GM12801 (cell line): ENCODE data around the gene CDC73.

ENCODE experiments used
- TF ChIP-seq, protein P1 (sequence below): IDR thresholded peaks from one replicate; pipeline ENCODE4 v1.5.1; 2011; ENCODE audit warnings: control low read depth; ENCODE audit not compliant: insufficient read length; ENCODE audit errors: extremely low read depth

Gene CDC73

DNA sequence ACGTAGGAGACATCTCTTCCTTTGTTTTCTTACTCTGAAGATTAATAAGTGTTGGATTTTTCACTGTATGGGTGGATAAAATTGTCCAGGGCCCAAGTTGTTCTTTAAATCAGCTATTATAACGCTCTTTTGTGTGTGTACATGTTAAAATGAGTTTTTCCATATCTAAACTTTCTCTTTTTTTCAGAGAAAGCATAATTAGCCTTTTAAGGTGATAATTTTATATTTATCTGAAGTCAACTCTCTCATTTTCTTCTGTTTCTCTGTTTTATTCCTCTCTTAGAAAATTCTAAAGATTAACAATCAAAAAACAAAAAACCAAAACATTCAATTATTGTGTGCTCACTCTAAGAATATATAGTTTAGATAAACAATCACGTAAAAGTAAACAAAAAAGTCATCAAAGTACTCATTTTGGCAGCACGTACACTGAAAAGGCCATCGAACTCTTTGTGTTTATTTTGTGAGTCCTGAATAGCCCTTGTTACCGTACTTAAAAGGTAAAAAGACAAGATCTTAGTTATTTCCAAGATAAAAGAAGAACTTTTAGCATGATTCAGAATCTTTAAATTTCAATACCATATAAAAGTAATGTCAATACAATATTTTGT, 7.2 kb upstream of the CDC73 start:
- TF ChIP-seq, protein P1, sequence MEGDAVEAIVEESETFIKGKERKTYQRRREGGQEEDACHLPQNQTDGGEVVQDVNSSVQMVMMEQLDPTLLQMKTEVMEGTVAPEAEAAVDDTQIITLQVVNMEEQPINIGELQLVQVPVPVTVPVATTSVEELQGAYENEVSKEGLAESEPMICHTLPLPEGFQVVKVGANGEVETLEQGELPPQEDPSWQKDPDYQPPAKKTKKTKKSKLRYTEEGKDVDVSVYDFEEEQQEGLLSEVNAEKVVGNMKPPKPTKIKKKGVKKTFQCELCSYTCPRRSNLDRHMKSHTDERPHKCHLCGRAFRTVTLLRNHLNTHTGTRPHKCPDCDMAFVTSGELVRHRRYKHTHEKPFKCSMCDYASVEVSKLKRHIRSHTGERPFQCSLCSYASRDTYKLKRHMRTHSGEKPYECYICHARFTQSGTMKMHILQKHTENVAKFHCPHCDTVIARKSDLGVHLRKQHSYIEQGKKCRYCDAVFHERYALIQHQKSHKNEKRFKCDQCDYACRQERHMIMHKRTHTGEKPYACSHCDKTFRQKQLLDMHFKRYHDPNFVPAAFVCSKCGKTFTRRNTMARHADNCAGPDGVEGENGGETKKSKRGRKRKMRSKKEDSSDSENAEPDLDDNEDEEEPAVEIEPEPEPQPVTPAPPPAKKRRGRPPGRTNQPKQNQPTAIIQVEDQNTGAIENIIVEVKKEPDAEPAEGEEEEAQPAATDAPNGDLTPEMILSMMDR: no peak

DNA sequence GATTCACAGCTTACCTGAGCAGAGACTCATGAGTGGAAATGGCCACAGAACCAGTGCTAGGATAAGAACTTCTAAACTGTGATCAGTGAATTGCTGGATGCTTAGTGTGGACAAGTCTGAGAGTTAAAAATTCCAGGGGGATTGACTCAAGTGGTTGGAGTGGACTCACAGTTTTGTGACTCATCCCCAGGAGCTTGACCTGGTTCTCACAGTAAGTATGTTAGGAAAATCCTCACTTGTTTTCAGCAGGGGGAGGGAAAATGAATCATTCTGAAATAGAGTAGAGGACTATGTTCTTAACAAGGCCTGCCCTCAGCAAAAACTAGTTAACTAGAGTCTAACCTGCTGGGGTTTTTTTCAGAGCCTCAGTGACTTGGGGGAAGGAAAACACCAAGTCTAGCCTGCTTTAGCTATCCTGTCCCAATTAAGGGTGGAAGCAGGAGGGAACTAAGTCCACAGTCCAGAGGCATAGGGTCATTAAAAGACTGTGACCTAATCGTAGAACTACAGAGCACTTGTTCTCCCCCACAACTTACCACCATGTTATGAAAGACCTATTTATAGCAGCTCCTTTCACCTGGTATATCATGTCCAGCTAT, 6.1 kb upstream of the CDC73 start:
- TF ChIP-seq, protein P1: no peak

DNA sequence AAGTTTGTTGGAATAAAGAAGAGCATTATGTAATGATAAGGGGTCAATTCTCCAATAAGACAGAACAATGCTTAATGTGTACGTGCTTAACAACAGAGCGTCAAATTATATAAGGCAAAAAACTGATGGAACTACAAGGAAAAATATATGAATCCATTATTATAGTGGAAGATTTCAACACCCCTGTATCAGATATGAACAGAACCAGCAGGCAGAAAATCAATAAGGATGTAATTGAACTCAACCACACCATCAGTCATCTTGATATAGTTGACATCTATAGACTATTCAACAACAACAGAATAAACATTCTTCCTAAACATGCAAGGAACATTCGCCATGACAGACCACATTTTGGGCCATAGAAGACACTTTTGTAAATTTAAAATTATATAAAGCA, 3.6 kb upstream of the CDC73 start:
- TF ChIP-seq, protein P1: no peak

DNA sequence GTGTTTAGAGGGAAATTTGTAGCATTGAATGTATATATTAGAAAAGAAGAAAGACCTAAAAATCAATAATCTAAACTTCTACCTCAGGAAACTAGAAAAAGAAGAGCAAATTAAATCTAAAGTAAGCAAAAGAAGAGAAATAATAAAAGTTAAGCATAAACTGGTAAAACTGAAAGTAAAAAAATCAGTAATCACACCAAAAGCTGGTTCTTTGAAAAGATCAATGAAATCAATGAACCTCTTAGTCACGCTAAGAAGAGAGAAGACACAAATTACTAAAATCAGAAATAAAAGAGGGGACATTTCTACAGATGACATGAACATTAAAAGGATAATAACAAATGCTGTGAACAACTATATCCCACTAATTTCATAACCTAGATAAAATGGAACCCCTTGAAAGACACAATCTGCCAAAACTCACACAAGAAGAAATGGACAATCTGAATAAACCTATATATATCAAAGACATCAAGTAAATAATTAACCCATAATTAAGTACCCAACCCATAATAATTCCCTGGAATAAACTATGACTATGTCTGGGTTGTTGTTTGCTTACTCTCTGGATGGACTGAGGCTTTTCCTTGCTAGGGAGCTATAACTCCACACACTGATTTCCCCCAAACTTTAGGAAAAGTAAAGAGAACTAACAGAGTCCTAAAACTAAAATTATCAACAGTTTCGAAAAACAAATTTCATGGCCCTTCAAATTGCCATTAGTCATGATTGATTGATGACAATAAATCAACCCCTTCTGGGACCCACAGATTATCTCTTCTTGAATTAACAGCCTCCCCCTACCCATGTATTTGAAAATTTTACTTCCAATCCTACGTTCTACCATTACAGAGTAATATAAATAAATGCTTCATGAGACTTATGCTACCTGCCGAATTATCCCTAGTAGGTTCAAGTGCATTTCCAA, 2.8 kb upstream of the CDC73 start:
- TF ChIP-seq, protein P1: no peak

DNA sequence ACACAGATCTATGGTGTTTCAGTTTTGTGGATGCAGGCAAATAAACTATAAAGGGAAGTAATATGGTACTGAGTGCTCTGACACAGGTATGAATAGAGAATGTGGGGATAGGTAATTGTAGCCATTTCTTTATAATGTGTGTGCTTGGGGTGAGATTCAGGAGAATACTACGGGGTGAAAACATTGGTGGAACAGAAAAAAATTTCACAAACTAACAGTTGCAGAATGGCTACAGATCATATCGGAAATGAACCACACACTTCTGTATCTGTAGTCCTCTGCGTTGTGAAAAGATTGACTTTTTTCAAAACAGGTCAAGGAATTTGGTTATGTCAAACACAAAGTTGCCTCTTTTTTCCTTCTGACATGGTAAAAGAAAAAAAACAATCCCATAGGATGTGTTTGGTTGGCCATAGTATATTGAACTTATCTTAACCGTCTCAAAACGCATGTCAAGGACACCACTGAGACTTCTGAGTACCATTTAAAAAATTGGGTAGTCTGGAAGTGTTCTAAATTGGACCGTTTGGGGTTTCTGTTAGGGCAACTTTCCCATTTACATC, 1.1 kb upstream of the CDC73 start:
- TF ChIP-seq, protein P1: no peak

DNA sequence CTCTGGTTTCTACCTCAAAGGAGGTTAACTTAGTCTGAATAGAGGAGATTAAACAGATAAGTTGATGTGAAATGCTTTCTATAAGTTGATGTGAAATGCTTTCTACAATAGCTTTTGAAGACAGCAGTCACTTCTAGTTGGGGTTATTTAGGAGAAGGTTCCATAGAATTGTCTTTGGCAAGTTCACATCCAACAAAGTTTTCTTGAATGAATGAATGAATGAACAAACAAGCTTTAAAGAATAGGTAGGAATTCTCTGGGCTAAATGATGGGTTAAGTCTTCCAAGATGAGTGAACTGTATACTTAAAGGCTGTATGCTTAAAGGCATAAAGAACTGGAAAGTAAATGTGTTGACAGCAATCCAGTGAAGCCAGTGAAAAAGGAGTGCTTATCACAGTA, 1.9 kb downstream of the CDC73 start:
- TF ChIP-seq, protein P1: no peak

DNA sequence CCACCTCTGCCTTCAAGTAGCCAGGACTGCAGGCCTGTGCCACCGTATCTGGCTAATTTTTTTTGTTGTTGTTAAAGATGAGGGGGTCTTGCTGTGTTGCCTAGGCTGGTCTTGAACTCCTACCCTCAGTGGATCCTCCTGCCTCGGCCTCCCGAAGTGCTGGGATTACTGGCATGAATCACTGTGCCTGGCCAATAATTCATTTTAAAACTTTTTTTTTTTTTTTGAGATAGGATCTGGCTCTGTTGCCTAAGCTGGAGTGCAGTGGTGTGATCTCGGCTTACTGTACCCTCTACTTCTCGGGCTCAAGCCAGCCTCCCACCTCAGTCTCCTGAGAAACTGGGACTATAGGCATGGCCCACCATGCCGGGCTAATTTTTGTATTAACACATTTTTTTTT, 3.5 kb downstream of the CDC73 start:
- TF ChIP-seq, protein P1: no peak
